HAP-1 (cell line): ENCODE measurements around the gene DERA.
"Not testable (repeated sequence)": the region's sequence is repeated elsewhere in the genome, so short reads cannot be mapped to it uniquely, and the experiment has no call there.

Experiments
- DNase-seq, 2 experiments: peaks; one replicate each; pipeline ENCODE4 v3.0.0-alpha.2; 2016 to 2020; ENCODE audit warnings: low spot score in 2 of 2
- H3K27me3 ChIP-seq: fragments of 250-450 bp; sonication (Bioruptor Pico); 2 replicates; pipeline ENCODE4 v1.5.1; 2020; ENCODE audit warnings: low read depth, mild to moderate bottlenecking, moderate library complexity
- H3K36me3 ChIP-seq: fragments of 250-450 bp; sonication (Bioruptor Pico); replicated peaks from 2 replicates; pipeline ENCODE4 v1.5.1; 2020; ENCODE audit warnings: mild to moderate bottlenecking
- H3K4me1 ChIP-seq: fragments of 250-450 bp; sonication (Bioruptor Pico); 2 replicates; pipeline ENCODE4 v1.5.1; 2020; ENCODE audit warnings: mild to moderate bottlenecking
- H3K4me3 ChIP-seq: fragments of 250-450 bp; sonication (Bioruptor Pico); 2 replicates; pipeline ENCODE4 v1.5.1; 2020; ENCODE audit warnings: mild to moderate bottlenecking, moderate library complexity
- H3K9me3 ChIP-seq: fragments of 250-450 bp; sonication (Bioruptor Pico); 2 replicates; pipeline ENCODE4 v1.5.1; 2020; ENCODE audit warnings: mild to moderate bottlenecking, moderate library complexity
- in situ Hi-C: fragments of 300-500 bp; cut with MboI; formaldehyde crosslinking; loops from 3 replicates; pipeline ENCODE4 v1.14.3; 2020; ENCODE audit warnings: low sequenced_read_pairs, inconsistent platforms, mixed read lengths

Gene DERA

DNA sequence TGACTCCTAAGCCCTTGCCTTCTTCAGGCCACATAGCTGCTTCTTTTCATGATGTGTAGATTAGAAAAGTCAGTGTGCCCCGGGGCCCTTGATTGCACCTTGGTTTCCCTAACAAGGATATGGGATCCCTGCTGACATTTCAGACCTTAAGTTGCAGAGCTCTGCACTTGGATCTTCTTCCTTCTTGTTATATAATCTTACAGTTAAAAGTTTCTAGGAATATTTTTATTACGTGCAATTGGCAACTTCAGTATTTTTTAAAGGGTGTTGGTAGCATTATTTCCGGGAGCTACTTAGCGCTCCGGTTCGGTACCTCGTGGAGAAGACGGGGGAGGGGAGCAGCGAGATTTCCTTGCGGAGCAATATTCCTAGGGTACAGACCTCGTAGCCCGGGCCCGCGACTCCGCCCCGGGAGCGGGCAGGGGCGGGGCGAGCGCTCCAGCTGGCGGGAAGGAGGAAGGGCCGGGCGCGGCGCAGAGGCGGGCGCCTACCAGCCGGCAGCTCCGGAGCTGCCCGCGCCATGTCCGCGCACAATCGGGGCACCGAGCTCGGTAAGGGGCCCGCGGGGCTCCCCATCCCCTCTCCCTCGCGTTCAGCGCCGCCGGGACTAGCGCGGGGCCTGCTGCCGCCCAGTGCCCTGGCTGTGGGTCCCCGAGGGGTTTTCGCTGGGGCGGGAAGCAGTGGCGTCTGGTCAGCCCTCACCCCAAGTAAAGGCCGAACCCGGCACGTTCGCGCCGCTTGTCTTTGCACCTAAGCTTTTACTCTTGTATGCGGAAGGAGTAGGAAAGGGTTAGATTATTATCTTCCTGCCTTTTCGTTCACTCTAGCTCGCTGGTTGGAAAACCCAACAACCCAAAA lies at the start of gene DERA:
DERA (plus strand) TSS at position 469 of the 858 bp plus-strand sequence; CDS start at position 521, 52 bp downstream.
- peak; percentile 72 to 89 for DNase-seq
- no peaks in the 10 kb centered on the region for H3K27me3 ChIP-seq
- peak within 1 kb of the TSS; percentile 68 for H3K4me3 ChIP-seq
- in situ Hi-C loops, result no loop called here
- peaks cover 11% of the 10 kb centered on the region for H3K4me1 ChIP-seq
- H3K9me3 ChIP-seq, result no peaks in the 10 kb centered on the region
- 0 out of 2 replicates have a peak, but pooled peaks cover 4% of the 10 kb centered on the region for H3K36me3 ChIP-seq

DNA sequence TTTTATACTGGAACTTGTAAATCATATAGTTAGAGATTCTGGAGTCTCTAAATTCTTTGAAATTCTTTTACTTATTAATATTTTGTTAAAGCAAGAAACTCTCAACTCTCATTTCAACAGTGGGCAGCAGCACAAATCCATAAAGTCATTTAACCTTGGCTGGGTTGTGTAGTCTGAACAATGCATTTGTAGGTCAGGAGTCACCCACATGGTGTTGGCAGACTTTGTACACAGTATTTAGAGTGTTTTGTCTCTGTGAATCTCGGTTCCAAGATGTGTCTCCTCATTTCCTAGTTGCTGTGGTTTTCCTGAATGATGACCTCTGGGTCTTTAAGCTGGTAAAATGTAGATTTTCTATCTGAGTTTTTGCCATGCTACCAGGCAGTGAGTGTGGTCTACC lies 49.7 kb upstream of the DERA start:
- in situ Hi-C loops, result no loop called here
- peaks cover 3% of the 10 kb centered on the region; the same call in 1 of the 2 replicates for H3K9me3 ChIP-seq
- DNase-seq, result no peak

DNA sequence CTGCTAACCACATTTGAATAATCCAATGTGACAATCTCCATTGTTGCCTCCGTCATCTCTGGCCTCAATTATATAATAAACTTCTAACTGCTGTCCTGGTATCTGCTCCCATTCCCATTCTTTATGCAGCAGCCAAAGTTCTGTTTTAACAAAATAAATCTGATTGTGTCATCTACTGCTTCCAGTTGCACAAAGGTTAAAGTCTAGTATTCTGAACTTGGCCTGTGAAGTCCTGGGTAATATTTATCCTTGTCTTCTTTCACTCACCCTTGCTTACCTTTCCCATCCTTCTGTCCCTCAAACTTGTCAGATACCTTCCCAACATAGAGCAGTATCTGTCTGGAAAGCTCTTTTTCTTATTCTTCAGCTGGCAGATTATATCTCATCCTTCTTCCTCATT lies 48.3 kb upstream of the DERA start:
- no peaks in the 10 kb centered on the region for H3K36me3 ChIP-seq
- H3K9me3 ChIP-seq, result peaks cover 3% of the 10 kb centered on the region; the same call in 1 of the 2 replicates
- in situ Hi-C loops, result no loop called here
- no peaks in the 10 kb centered on the region for H3K27me3 ChIP-seq
- H3K4me3 ChIP-seq, result no peak overlapping the region
- H3K4me1 ChIP-seq, result peaks cover 13% of the 10 kb centered on the region
- DNase-seq, result no peak

More for the DNA sequence above, 49.7 kb upstream of the DERA start:
- H3K36me3 ChIP-seq, result no peaks in the 10 kb centered on the region
- H3K4me3 ChIP-seq, result no peak overlapping the region
- H3K27me3 ChIP-seq, result no peaks in the 10 kb centered on the region
- H3K4me1 ChIP-seq, result peaks cover 15% of the 10 kb centered on the region

DNA sequence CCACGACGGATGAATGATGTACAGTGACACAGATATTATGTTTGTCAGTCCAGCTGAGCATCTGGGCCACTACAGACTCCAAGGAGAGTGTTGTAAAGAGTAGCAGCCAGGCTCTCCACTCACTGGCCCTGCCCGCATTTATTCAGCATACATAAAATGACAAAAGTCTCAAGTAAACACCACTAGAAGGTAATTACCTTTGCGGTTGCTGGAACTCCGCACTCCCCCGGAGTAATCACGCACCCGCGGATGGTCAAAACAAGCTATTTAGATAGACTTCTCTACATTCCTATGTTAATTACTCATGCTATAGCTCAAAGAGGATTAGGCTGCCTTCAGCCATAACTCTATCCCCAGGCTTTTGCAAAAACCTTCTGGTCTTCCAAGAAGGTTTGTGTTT lies 47.8 kb upstream of the DERA start:
- in situ Hi-C loops, result no loop called here
- Histone ChIP-seq H3K27me3 (no peaks in the 10 kb centered on the region), H3K36me3 (no peaks in the 10 kb centered on the region), H3K4me3 (no peak overlapping the region), H3K9me3 (peaks cover 3% of the 10 kb centered on the region; the same call in 1 of the 2 replicates), H3K4me1 (peaks cover 9% of the 10 kb centered on the region)
- DNase-seq, result peak; percentile 47 to 61

DNA sequence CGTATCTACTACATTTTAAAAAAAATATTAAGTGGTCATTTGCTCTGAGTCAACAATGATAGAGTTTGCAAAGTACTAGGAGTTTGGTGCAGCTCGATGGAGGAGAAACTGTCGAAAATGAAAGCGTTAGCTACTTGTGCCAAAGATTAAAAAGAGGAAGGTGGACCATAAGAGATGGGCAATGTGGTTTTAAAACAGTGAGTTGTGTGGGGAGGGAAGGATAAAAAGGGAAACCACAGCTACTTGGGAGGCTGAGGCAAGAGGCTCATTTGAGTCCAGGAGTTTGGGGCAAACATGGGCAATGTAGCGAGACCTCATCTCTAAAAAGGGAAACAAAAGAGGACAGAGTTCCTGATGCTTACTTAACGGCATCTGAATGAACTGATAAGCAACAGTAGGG lies 47.1 kb upstream of the DERA start:
- in situ Hi-C loops, result no loop called here
- H3K27me3 ChIP-seq, result no peaks in the 10 kb centered on the region
- H3K4me3 ChIP-seq, result no peak overlapping the region
- peaks cover 3% of the 10 kb centered on the region; the same call in 1 of the 2 replicates for H3K9me3 ChIP-seq
- H3K36me3 ChIP-seq, result no peaks in the 10 kb centered on the region
- H3K4me1 ChIP-seq, result peaks cover 9% of the 10 kb centered on the region
- DNase-seq, result no peak

DNA sequence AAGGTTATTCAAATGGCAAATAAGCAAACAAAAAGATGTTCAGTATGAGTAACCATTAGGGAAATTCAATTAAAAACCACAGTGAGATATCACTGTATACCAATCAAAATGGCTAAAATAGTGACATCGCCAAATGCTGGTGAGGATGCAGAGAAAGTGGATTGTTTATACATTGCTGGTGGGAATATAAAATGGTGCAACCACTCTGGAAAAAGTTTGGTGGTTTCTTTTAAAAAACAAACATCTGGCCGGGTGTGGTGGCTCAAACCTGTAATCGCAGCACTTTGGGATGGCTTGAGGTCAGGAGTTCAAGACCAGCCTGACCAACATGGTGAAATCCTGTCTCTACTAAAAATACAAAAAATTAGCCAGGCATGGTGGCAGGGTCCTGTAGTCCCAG lies 42.9 kb upstream of the DERA start:
- no peak for DNase-seq
- in situ Hi-C loops, result no loop called here

DNA sequence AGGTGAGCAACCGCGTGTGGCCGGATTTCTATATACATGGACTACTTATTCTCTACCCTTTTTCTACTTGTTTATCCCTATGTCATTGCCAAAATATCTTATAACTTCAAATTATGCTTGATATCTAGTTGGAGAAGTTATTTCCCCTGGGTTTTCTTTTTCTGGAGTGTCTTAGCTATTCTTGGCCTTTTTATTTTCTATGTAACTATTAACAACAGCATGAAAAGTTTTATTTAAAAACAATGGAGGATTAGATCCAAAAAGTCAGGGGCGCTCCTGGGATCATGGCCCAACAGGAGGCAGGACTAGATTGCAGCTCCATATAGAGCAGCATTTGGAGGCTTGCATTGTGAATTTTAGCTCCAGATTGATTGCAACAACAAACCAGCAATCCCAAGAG lies 37.6 kb upstream of the DERA start:
- H3K9me3 ChIP-seq, result no peaks in the 10 kb centered on the region
- peaks cover 17% of the 10 kb centered on the region for H3K4me1 ChIP-seq
- in situ Hi-C loops, result no loop called here
- H3K4me3 ChIP-seq, result no peak overlapping the region
- no peaks in the 10 kb centered on the region for H3K36me3 ChIP-seq
- no peaks in the 10 kb centered on the region for H3K27me3 ChIP-seq
- DNase-seq, result no peak

More for the DNA sequence above, 42.9 kb upstream of the DERA start:
- Histone ChIP-seq H3K4me1 (peaks cover 15% of the 10 kb centered on the region), H3K27me3 (no peaks in the 10 kb centered on the region), H3K9me3 (no peaks in the 10 kb centered on the region; the same call in 1 of the 2 replicates), H3K4me3 (no peak overlapping the region), H3K36me3 (no peaks in the 10 kb centered on the region)

DNA sequence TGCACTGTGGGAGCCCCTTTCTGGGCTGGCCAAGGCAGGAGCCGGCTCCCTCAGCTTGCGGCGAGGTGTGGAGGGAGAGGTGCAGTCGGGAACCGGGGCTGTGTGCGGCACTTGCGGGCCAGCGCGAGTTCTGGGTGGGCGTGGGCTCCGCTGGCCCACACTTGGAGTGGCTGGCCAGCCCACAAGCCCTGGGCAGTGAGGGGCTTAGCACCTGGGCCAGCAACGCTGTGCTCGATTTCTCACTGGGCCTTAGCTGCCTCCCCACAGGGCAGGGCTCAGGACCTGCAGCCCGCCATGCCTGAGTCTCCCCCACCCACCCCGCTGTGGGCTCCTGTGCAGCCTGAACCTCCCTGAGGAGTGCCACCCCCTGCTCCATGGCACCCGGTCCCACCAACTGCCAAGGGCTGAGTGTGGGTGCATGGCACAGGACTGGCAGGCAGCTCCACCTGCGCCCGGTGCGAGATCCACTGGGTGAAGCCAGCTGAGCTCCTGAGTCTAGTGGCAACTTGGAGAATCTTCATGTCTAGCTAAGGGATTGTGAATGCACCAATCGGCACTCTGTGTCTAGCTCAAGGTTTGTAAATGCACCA lies 36.5 kb upstream of the DERA start:
- peaks cover 16% of the 10 kb centered on the region for H3K4me1 ChIP-seq
- H3K4me3 ChIP-seq, H3K27me3 ChIP-seq, H3K36me3 ChIP-seq, H3K9me3 ChIP-seq, DNase-seq: not testable (repeated sequence)
- in situ Hi-C loops, result loop anchor here (25.0 kb wide), 1 partner anchor 1087 kb away; no protein-coding TSS in a partner anchor

DNA sequence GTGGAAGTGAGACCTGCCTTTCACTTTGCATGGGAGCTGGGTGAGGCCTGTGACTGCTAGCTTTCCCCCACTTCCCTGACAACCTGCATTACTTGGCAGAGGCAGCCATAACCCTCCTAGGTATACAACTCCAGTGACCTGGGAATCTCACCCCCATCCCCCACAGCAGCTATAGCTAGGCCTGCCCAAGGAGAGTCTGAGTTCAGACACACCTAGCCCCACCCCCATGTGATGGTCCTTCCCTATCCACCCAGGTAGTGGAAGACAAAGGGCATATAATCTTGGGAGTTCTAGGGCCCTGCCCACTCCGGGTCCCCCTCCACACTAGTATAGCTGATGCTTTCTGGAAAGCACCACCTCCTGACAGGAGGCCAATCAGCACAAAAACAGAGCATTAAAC lies 35.3 kb upstream of the DERA start:
- DNase-seq, result no peak
- Histone ChIP-seq H3K27me3 (no peaks in the 10 kb centered on the region), H3K9me3 (no peaks in the 10 kb centered on the region), H3K4me1 (peaks cover 10% of the 10 kb centered on the region), H3K4me3 (no peak overlapping the region), H3K36me3 (no peaks in the 10 kb centered on the region)
- in situ Hi-C loops, result loop anchor here (25.0 kb wide), 1 partner anchor 1089 kb away; no protein-coding TSS in a partner anchor

DNA sequence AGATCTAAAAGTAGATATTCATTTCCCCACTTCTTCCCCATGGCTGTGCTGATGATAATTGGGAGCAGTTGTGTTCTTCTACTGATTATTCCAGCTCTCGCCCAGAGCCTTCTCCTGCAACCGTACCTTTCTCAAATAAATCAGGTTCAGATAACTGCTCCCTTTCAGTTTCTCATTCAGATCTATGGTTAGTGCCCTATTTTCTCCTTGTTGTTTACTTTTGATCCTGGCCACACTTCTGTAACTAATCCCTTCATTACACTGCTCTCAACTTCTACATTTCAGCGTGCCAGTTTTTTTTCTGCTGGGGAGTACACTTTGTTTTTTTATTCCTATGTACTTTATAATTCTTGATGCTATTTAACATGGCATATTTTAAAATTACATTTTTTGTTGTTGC lies 31.7 kb upstream of the DERA start:
- Histone ChIP-seq H3K9me3 (no peaks in the 10 kb centered on the region), H3K4me1 (peaks cover 20% of the 10 kb centered on the region), H3K36me3 (peaks cover 5% of the 10 kb centered on the region; the same call in 1 of the 2 replicates), H3K27me3 (no peaks in the 10 kb centered on the region), H3K4me3 (no peak overlapping the region)
- in situ Hi-C loops, result loop anchor here (25.0 kb wide), 1 partner anchor 1092 kb away; no protein-coding TSS in a partner anchor
- no peak for DNase-seq

DNA sequence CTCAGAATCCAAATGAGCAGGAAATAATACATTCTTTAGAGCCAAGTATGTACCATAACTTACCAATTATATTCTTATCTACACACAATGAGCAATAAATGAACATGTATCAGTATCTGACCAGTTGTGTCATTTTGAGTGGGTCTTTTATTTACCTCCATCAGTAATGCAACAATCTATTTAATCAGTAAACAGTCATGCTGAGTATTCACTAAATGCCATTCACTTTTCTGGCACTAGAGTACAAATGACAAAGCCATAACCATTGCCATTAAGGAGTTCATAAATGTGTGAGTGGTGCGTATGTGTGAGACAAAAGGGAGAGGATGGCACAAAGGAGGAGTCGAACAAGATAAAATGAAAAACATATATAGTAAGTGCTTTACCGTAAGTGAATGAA lies 30.4 kb upstream of the DERA start:
- in situ Hi-C loops, result loop anchor here (25.0 kb wide), 1 partner anchor 1093 kb away; no protein-coding TSS in a partner anchor
- no peak for DNase-seq

DNA sequence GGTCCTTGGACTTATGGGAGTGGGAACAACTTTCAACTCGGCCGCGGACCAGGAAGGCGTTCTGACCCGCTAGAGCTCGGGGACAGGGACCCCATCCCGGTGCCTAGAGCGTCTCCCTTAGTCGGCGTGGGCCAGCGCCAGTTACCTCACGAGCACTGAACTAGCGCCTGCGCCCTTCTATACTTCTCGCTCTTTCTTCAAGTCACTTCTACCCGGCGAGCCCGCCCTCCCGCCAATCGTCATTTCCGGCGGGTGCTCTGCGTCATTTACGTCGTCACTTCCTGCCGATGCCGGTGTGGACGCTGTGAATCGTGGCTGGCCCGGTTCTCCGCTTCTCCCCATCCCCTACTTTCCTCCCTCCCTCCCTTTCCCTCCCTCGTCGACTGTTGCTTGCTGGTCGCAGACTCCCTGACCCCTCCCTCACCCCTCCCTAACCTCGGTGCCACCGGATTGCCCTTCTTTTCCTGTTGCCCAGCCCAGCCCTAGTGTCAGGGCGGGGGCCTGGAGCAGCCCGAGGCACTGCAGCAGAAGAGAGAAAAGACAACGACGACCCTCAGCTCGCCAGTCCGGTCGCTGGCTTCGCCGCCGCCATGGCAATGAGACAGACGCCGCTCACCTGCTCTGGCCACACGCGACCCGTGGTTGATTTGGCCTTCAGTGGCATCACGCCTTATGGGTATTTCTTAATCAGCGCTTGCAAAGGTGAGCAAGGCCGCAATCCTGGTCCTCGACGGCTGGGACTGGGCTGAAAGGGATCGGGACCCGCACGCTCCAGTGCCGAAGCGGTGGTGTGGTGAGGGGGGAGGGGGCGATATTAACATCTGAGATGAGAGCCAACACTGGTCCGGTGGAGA lies 28.8 kb upstream of the DERA start, which contains the start of gene STRAP:
STRAP (plus strand) TSS at position 270 of the 854 bp plus-strand sequence; CDS start at position 591, 321 bp downstream.
- H3K4me3 ChIP-seq, result peak within 1 kb of the TSS; percentile 87
- H3K27me3 ChIP-seq, result no peaks in the 10 kb centered on the region
- peak; percentile 94 to 95 for DNase-seq
- H3K9me3 ChIP-seq, result no peaks in the 10 kb centered on the region
- H3K4me1 ChIP-seq, result peaks cover 29% of the 10 kb centered on the region
- H3K36me3 ChIP-seq, result peaks cover 19% of the 10 kb centered on the region
- in situ Hi-C loops, result loop anchor here (25.0 kb wide), 1 partner anchor 1095 kb away; no protein-coding TSS in a partner anchor

More for the DNA sequence above, 30.4 kb upstream of the DERA start:
- Histone ChIP-seq H3K4me3 (no peak overlapping the region), H3K36me3 (peaks cover 9% of the 10 kb centered on the region), H3K4me1 (peaks cover 25% of the 10 kb centered on the region), H3K9me3 (no peaks in the 10 kb centered on the region), H3K27me3 (no peaks in the 10 kb centered on the region)

DNA sequence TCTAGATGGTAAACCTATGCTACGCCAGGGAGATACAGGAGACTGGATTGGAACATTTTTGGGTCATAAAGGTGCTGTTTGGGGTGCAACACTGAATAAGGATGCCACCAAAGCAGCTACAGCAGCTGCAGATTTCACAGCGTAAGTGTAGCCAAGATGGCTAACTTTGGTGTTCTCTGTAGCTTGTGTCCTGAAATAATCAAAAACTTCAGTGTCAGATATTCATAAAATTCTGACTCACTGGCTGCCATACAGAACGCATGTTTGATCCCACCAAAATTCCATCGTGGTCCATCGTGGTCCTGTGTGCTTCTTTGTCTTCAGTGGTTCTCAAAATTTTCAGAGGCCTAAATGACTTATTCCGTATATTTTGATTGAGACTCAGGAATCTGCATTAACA lies 27.6 kb upstream of the DERA start:
- Histone ChIP-seq H3K9me3 (no peaks in the 10 kb centered on the region), H3K4me1 (peaks cover 33% of the 10 kb centered on the region), H3K36me3 (peaks cover 19% of the 10 kb centered on the region), H3K27me3 (no peaks in the 10 kb centered on the region), H3K4me3 (peak overlapping the region; percentile 87)
- in situ Hi-C loops, result loop anchor here (25.0 kb wide), 1 partner anchor 1096 kb away; no protein-coding TSS in a partner anchor
- no peak for DNase-seq
